Kidney (tissue), 14 donors: ENCODE results near the gene ADGRV1. TPM values are rescaled to one million over a fixed set of nuclear protein-coding genes. Genes with fewer than 3 reads are reported as not detected.
"Not testable (repeated sequence)": the region's sequence is repeated elsewhere in the genome, so short reads cannot be mapped to it uniquely, and the experiment has no call there.

Experiments used
- DNase-seq, 5 donors: peaks; one replicate each; pipeline ENCODE4 v3.0.0-alpha.2; 2013 to 2020
- FAIRE-seq: peaks from 2 replicates; lab custom pipeline; 2012; peaks lifted over from hg19 to GRCh38; lab: Jason Lieb, UNC
- H3K27ac ChIP-seq, 2 donors: one replicate each; pipeline ENCODE4 v1.7.0; 2013; ENCODE audit warnings: low read depth in 2 of 2, low read length in 2 of 2, inconsistent platforms in 1 of 2
- H3K27me3 ChIP-seq: one replicate; pipeline ENCODE4 v1.7.1; 2013; ENCODE audit warnings: low read length, inconsistent platforms; ENCODE audit not compliant: control insufficient read depth, insufficient read depth
- H3K36me3 ChIP-seq, 3 donors: one replicate each; pipeline versions ENCODE4 v1.7.0 to v1.7.1; 2013; ENCODE audit warnings: low read length in 3 of 3, control low read depth in 1 of 3, inconsistent platforms in 1 of 3; ENCODE audit not compliant: insufficient read depth in 3 of 3, control insufficient read depth in 2 of 3
- H3K4me1 ChIP-seq, 3 donors: one replicate each; pipeline versions ENCODE4 v1.7.0 to v1.7.1; 2013; ENCODE audit warnings: low read length in 3 of 3, inconsistent platforms in 1 of 3, low read depth in 1 of 3; ENCODE audit not compliant: control insufficient read depth in 2 of 3, insufficient read depth in 2 of 3
- H3K4me3 ChIP-seq, 3 donors: one replicate each; pipeline versions ENCODE4 v1.7.0 to v1.8.1; 2013; ENCODE audit warnings: low read length in 3 of 3, control low read depth in 1 of 3, inconsistent platforms in 1 of 3
- H3K9ac ChIP-seq, 3 donors: one replicate each; pipeline versions ENCODE4 v1.7.0 to v1.7.1; 2013; ENCODE audit warnings: low read length in 3 of 3, control low read depth in 1 of 3, inconsistent platforms in 1 of 3
- H3K9me3 ChIP-seq, 3 donors: one replicate each; pipeline versions ENCODE4 v1.7.0 to v1.7.1; 2013; ENCODE audit warnings: low read length in 3 of 3, control low read depth in 1 of 3, inconsistent platforms in 1 of 3; ENCODE audit not compliant: control insufficient read depth in 2 of 3, insufficient read depth in 1 of 3
- CTCF ChIP-seq: IDR thresholded peaks from 3 replicates; pipeline ENCODE4 v1.5.1; 2012; ENCODE audit warnings: mild to moderate bottlenecking, moderate library complexity, borderline replicate concordance; ENCODE audit not compliant: insufficient read depth; ENCODE audit errors: extremely low read depth
- intact Hi-C: fragments of 100-400 bp; cut with DNase I; formaldehyde crosslinking; loops from one replicate; pipeline ENCODE4 v1.11.1; 2022
- polyA plus RNA-seq: library from polyadenylated mRNA; stranded (reverse); fragments of 350-450 nt; fragmentation: Illumina TruSeq; extraction: RNeasy Lipid Tissue Mini Kit (QIAGEN cat#74804); gene quantifications from one replicate; pipeline ENCODE4 v1.2.3, GENCODE V29; 2014; ENCODE audit warnings: low read depth, low replicate concordance; ENCODE audit not compliant: insufficient read depth
- total RNA-seq: library from RNA; stranded (reverse); fragmentation: NEBNext Ultra II Directional; extraction: Animal tissue kit (Norgen Biotek cat#: 25700); gene quantifications from one replicate; pipeline ENCODE4 v1.2.1, GENCODE V29; 2021
- donor health status: control.
- donor health status: control.
- donor health status: control.
- donor health status: control.
- donor health status: control.
- donor health status: DM: yes; HTN: yes; CAD: no.
- donor health status: Normal renal cell carcinoma (clear cell type).

Gene ADGRV1
- total and polyA plus RNA-seq, 2 donors from 2014 or later: 7.0 to 7.3 TPM

GRCh38 chr5:90613459-90613858 lies 54.9 kb downstream of the ADGRV1 start:
- H3K27me3 ChIP-seq: no peaks in the 10 kb centered on the region
- DNase-seq (peak in 1 of 5 donors; percentile 2), FAIRE-seq (no peak)
- H3K9ac ChIP-seq: no peak overlapping the region
- no peak overlapping the region for H3K27ac ChIP-seq
- no peaks in the 10 kb centered on the region for H3K36me3 ChIP-seq
- no peak overlapping the region for H3K4me3 ChIP-seq
- no peaks in the 10 kb centered on the region for H3K9me3 ChIP-seq
- intact Hi-C loops: no loop called here
- H3K4me1 ChIP-seq: no peaks in the 10 kb centered on the region
- no peak for TF ChIP-seq CTCF

- Histone ChIP-seq H3K4me3 (no peak overlapping the region), H3K36me3 (no peaks in the 10 kb centered on the region), H3K9ac (no peak overlapping the region), H3K4me1 (no peaks in the 10 kb centered on the region), H3K9me3 (no peaks in the 10 kb centered on the region), H3K27me3 (no peaks in the 10 kb centered on the region), H3K27ac (no peak overlapping the region)
- intact Hi-C loops: no loop called here
- no peak for TF ChIP-seq CTCF
- DNase-seq (peak in 2 of 5 donors; percentile 13 to 16), FAIRE-seq (no peak)
Measured at GRCh38 chr5:90613918-90614504, 55.4 kb downstream of the ADGRV1 start.

GRCh38 chr5:90615355-90615754 lies 56.8 kb downstream of the ADGRV1 start:
- no peak for TF ChIP-seq CTCF
- intact Hi-C loops: no loop called here
- no peak overlapping the region for H3K4me3 ChIP-seq
- no peak overlapping the region for H3K27ac ChIP-seq
- H3K9ac ChIP-seq: no peak overlapping the region
- DNase-seq: no peak
- H3K9me3 ChIP-seq: no peaks in the 10 kb centered on the region
- no peaks in the 10 kb centered on the region for H3K27me3 ChIP-seq
- FAIRE-seq: peak; percentile 38
- no peaks in the 10 kb centered on the region for H3K36me3 ChIP-seq
- no peaks in the 10 kb centered on the region for H3K4me1 ChIP-seq

GRCh38 chr5:90618071-90618470 lies 59.5 kb downstream of the ADGRV1 start:
- H3K27me3 ChIP-seq: no peaks in the 10 kb centered on the region
- peak in 1 of 5 donors; percentile 2 for DNase-seq
- no peak overlapping the region for H3K4me3 ChIP-seq
- TF ChIP-seq CTCF: no peak
- no peaks in the 10 kb centered on the region for H3K36me3 ChIP-seq
- no peak for FAIRE-seq
- no peaks in the 10 kb centered on the region for H3K9me3 ChIP-seq
- H3K4me1 ChIP-seq: no peaks in the 10 kb centered on the region
- H3K9ac ChIP-seq: no peak overlapping the region
- H3K27ac ChIP-seq: no peak overlapping the region
- intact Hi-C loops: no loop called here

GRCh38 chr5:90619762-90620161 lies 61.2 kb downstream of the ADGRV1 start:
- intact Hi-C loops, H3K27ac ChIP-seq, FAIRE-seq, H3K4me3 ChIP-seq, DNase-seq, H3K4me1 ChIP-seq, H3K9me3 ChIP-seq, H3K36me3 ChIP-seq, H3K27me3 ChIP-seq, H3K9ac ChIP-seq: not testable (repeated sequence)
